NCI-H82 (cell line): Measurements from ENCODE around the gene KIRREL3.

Experiments
- DNase-seq: peaks from one replicate; lab custom pipeline; 2025; lab: John Stamatoyannopoulos, UW

KIRREL3 gene

GRCh38 chr11:126465573-126466188, 534.9 kb downstream of the KIRREL3 start:
- DNase-seq: no peak

- DNase-seq: no peak
Measured at GRCh38 chr11:126464796-126465195, 535.8 kb downstream of the KIRREL3 start.

GRCh38 chr11:126462422-126462821, 538.1 kb downstream of the KIRREL3 start:
- DNase-seq: no peak

- DNase-seq: no peak
Measured at GRCh38 chr11:126461996-126462395, 538.6 kb downstream of the KIRREL3 start.

- no peak for DNase-seq
Measured at GRCh38 chr11:126461096-126461440, 539.5 kb downstream of the KIRREL3 start.

GRCh38 chr11:126460417-126461095, 540.0 kb downstream of the KIRREL3 start:
- DNase-seq: no peak

- no peak for DNase-seq
Measured at GRCh38 chr11:126459691-126460281, 540.8 kb downstream of the KIRREL3 start.

GRCh38 chr11:126457817-126458216, 542.8 kb downstream of the KIRREL3 start:
- DNase-seq: no peak

GRCh38 chr11:126456783-126457542, 543.6 kb downstream of the KIRREL3 start:
- no peak for DNase-seq

- DNase-seq: no peak
Measured at GRCh38 chr11:126456089-126456488, 544.5 kb downstream of the KIRREL3 start.

- peak; percentile 61 for DNase-seq
Measured at GRCh38 chr11:126452241-126453101, 548.1 kb downstream of the KIRREL3 start.

GRCh38 chr11:126451211-126451802, 549.3 kb downstream of the KIRREL3 start:
- no peak for DNase-seq

- DNase-seq: no peak
Measured at GRCh38 chr11:126450806-126451205, 549.8 kb downstream of the KIRREL3 start.

GRCh38 chr11:126450198-126450597, 550.4 kb downstream of the KIRREL3 start:
- DNase-seq: no peak

GRCh38 chr11:126446581-126446980, 554.0 kb downstream of the KIRREL3 start:
- DNase-seq: no peak

- DNase-seq: no peak
Measured at GRCh38 chr11:126444072-126444471, 556.5 kb downstream of the KIRREL3 start.

- DNase-seq: no peak
Measured at GRCh38 chr11:126443120-126443519, 557.5 kb downstream of the KIRREL3 start.

- DNase-seq: peak; percentile 91
Measured at GRCh38 chr11:126440792-126441514, 559.6 kb downstream of the KIRREL3 start.

- DNase-seq: no peak
Measured at GRCh38 chr11:126440276-126440675, 560.3 kb downstream of the KIRREL3 start.

- DNase-seq: no peak
Measured at GRCh38 chr11:126438691-126439090, 561.9 kb downstream of the KIRREL3 start.

GRCh38 chr11:126438272-126438671, 562.3 kb downstream of the KIRREL3 start:
- DNase-seq: no peak
